ENCODE measurements around the gene PIK3C3.
"Not testable (repeated sequence)": the region's sequence is repeated elsewhere in the genome, so short reads cannot be mapped to it uniquely, and the experiment has no call there.

Gene PIK3C3

GRCh38 chr18:41965634-41966255, 10.7 kb downstream of the PIK3C3 start:
- DNase-seq (ENCODE audit: low spot score), result no peak

GRCh38 chr18:41966943-41967342, 11.9 kb downstream of the PIK3C3 start:
- DNase-seq (ENCODE audit: low spot score), result no peak

- DNase-seq (ENCODE audit: low spot score), result peak; percentile 71
Observed at GRCh38 chr18:41967680-41968079, 12.6 kb downstream of the PIK3C3 start.

GRCh38 chr18:41969881-41970280, 14.8 kb downstream of the PIK3C3 start:
- no peak for DNase-seq (ENCODE audit: low spot score)

GRCh38 chr18:41972067-41972925, 17.3 kb downstream of the PIK3C3 start:
- DNase-seq (ENCODE audit: low spot score), result no peak

DNA sequence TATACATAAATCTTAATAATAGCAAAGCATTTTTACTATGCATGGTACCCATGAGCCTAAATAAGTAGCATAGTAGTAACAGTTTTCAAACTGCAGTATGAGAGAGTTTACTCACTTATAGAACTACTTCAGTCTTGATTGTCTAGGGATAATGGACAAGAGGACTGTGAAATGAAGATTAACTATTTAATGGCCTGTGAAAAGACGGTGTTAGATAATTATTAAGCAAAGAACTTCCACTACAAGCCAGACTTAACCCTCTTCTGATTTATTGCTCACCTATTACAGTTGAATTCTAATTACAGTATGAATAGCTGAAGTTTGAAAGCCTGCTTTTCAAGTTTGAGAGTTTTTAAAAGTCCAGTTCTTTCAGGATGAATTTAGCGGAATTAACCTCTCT, 18.9 kb downstream of the PIK3C3 start:
- DNase-seq (ENCODE audit: low spot score), result no peak

- DNase-seq (ENCODE audit: low spot score), result no peak
Observed at GRCh38 chr18:41974796-41975201, 19.8 kb downstream of the PIK3C3 start.

GRCh38 chr18:41975284-41975683, 20.2 kb downstream of the PIK3C3 start:
- DNase-seq (ENCODE audit: low spot score), result no peak

DNA sequence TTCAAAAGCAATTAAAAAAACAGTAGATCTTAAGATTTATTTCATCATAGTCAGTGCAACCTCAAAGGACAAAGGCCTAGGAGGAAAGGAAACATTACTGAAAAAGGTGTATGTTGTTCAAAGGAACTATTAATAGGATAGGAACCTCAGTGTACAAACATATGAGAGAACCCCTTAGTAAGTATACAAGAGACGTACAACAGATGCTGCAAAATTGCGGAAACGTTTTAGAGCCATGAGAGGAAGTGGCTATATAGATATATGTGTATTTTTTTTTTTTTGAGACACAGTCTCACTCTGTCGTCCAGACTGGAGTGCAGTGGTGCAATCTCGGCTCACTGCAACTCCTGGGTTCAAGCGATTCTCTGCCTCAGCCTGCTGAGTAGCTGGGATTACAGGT, 22.2 kb downstream of the PIK3C3 start:
- DNase-seq (ENCODE audit: low spot score), result no peak

- DNase-seq (ENCODE audit: low spot score), result no peak
Observed at GRCh38 chr18:41982942-41983660, 28.1 kb downstream of the PIK3C3 start.

- DNase-seq (ENCODE audit: low spot score), result no peak
Observed at GRCh38 chr18:41985914-41986313, 30.9 kb downstream of the PIK3C3 start.

DNA sequence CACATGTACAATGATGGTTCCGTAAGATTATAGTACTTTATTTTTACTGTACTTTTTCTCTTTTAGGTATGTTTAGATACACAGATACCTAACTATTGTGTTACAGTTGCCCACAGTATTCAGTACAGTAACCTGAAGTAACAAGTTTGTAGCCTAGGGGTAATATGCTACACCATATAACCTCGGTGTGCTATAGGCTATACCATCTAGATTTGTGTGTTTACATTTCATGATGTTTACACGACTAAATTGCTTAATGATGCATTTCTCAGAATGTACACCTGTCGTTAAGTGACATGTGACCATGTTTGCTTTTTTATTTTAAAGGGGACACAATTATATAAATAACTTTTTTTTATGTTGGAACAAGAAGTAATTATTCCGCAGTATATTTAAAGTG, 34.5 kb downstream of the PIK3C3 start:
- DNase-seq (ENCODE audit: low spot score), result no peak

- no peak for DNase-seq (ENCODE audit: low spot score)
Observed at GRCh38 chr18:41992066-41992465, 37.0 kb downstream of the PIK3C3 start.

DNA sequence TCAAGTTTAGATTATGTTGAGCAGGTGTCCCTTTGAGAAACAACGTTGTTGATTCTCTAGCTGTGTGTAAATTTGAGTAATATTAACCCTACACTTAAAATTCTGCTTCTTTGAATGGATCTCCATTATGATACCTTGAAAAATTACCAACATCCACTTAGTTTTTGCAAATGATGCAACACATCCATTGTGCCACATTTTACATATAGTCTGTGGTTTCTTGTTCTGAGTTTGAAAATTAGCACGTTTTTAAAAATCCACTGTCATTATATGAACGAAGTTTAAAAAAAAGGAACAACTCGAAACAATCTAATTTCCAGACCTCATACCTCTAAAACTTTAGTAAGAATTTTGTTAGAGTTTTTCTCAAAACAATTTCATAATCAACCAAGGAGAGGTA, 37.7 kb downstream of the PIK3C3 start:
- no peak for DNase-seq (ENCODE audit: low spot score)

DNA sequence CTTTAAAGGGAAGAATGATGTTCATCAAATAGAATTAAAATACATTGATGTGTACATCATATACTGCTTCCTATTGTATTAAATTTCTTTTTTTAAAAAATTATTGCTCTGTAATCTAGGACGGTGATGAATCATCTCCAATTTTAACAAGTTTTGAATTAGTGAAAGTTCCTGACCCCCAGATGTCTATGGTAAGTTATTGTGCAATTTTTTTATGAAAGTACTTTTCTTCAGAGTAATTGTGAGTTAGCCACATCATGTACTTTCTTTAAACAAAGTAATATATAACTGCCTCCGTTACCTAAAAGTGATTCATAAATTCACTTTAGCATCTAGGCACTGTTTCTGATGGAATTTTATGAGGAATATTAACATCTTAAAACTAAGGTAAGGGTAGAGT, 38.1 kb downstream of the PIK3C3 start:
- no peak for DNase-seq (ENCODE audit: low spot score)

DNA sequence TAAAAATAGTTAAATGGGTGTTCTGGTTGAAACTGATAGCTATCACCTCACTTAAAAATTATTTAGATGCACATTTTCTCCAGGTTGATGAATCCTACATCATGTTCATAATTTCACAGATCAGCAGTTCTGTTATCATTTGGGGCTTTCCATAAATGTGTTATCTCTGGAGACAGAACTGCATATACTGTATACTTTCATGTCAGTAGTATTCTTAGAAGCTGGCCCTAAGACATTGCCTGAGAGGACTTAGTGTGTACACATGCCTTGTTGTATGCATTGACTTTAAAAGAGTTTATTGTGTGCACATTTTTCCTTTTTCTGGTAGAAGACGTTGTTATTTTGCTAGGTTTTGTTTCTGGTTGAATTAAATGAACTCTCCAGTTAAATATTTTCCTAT, 41.0 kb downstream of the PIK3C3 start:
- no peak for DNase-seq (ENCODE audit: low spot score)

DNA sequence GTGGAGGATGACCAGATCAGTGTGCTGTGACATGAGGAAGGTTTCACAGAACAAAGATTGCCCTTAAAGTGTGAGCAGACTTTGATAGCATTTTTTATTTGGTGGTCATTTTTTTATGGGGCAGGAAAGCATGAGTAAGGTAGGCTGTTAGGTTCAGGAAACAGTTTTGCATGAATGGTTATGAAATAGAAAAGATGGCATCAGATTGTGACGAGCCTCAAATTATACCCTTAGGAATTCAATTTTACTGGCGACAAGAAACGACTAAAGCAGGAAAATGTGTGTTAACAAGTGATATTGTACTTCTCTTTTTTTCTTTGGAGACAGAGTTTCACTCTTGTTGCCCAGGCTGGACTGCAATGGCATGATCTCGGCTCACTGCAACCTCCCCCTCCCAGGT, 44.7 kb downstream of the PIK3C3 start:
- DNase-seq (ENCODE audit: low spot score), result no peak

GRCh38 chr18:42001801-42002200, 46.8 kb downstream of the PIK3C3 start:
- DNase-seq (ENCODE audit: low spot score), result no peak

DNA sequence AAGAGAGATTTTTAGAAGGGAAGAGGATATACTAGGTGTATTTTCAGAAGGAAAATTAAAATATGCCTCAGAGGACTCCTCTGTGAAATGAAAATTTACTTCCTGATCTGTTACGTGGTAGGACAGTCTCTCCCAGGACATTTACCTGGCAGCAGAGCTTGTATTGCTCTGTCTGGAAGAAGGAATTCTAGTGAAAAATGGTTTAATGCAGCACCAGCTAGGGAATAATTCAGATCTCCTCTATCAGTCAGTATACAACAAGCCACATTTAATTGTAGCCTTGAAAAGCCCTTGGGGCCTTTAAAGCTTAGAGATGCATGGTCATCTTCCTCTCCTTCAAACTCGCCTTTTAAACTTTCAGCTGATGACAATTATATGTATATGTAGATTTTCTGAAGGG, 49.6 kb downstream of the PIK3C3 start:
- DNase-seq (ENCODE audit: low spot score), result no peak

GRCh38 chr18:42005782-42006181, 50.7 kb downstream of the PIK3C3 start:
- no peak for DNase-seq (ENCODE audit: low spot score)

DNA sequence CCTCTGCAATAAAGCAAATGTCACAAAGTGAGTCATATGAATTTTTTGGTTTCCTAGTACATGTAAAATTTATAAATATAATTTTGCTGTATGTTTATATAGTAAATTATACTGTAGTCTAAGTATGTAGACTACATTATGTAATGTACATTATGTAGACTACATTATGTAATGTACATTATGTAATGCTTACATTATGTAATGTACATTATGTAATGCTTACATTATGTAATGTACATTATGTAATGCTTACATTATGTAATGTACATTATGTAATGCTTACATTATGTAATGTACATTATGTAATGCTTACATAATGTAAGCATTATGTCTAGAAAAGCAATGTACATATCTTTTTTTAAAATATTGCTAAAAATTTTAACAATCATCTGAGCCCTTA, 54.4 kb downstream of the PIK3C3 start:
- not testable (repeated sequence) for DNase-seq (ENCODE audit: low spot score)

DNA sequence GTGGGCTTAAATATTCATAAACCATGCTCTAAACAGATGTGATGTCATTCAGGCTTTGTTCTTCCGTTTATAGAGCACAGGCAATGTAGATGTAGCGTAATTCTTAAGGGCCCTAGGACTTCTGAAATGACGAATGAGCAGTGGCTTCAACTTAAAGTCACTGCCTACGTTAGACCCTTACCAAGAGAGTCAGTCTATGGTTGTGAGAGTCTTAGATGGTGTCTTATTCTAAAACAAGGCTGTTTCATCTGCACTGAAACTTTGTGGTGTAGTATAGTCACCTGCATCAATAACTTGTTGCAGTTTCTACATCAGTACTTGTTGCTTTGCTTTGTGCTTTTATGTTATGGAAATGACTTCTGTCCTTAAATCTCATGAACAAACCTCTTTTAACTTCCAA, 56.0 kb downstream of the PIK3C3 start:
- DNase-seq (ENCODE audit: low spot score), result no peak

DNA sequence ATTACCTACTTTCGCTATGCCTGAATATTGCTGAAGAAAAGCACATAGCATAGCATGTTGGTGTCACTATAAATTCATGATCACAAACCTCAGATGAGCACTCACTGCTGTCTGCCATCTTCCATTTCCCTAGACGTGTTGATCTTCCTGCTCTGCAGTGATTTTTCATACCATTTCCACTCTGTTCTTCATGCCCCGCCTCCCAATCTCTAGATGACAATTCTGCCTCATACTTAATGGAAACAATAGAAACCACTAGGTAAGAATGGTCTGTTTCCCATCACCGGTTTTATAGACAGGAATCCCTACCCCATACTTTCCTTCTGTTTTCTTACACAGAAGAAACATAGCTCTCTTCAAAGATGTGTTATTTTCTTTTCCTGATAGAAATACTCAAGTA, 63.8 kb downstream of the PIK3C3 start:
- no peak for DNase-seq (ENCODE audit: low spot score)

All from globus pallidus (tissue), 1 donor.